ENCODE results near the gene HFM1.
A peak's percentile ranks its signal among the peaks of the same experiment; 100 is the strongest.
"Not testable (repeated sequence)": the region's sequence is repeated elsewhere in the genome, so short reads cannot be mapped to it uniquely, and the experiment has no call there.

Gene HFM1

DNA sequence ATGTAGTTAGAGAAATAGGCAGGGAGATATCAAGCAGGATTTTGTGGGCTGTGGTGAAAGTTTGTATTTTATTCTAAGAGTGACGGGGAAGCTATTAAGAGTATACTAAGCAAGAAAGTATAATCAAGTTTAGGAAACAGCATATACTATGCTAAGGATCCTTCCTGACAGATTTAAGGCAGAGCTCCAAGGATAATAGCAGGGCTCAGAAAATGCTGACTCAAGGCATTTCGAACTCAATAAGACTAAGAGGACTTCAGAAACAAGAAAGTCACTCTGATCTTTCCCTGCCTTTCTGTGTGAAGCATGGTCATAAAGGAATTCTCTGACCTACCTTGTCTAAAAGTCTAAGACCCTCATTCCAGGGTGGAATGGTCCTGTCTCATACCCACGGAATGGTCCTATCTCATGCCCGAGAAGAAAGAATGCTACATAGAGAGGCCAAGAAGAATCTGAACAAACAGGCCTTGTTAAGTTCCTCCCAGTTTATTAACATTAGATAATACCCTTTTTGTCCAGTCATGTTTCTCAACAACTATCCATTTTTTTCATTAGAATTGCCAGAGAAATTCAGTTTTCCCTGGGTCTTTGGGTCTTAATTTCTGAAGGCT lies 59.1 kb downstream of the HFM1 start:
- DNase-seq = no peak

DNA sequence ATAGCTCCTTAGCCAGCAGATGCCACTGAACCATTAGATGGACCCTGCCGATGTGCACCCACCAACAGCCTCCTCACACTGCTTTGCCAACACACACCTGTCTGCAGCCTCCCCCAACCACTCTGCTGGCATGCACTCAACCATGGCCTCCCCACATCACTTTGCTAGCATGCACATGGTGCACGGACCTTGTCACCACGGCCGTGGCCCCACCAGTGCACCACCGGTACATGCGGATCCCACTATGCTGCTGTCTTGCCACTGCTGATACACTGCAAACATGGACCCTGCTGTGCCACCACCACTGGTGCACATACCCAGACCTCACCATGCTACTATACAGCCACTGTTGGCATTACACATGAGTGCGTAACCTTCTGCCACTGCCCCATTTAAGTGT lies 66.1 kb downstream of the HFM1 start:
- no peak for DNase-seq

DNA sequence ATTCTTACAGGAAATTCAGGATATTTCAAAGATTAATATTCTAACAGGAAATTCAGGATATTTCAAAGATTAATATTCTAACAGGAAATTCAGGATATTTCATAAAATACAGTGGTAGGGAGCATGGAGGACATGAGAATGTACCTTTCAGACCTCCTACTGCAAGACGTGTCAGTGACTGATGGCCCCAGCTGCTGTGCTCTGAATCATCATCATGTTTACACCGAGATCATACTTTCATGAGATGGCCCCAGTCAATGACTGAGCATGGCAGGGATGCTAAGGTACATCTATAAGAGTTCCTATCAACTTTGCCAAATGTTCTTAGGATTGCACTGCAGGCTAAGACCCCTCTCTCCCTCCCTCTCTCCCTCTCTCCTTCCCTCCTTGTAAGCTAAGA lies 69.0 kb downstream of the HFM1 start:
- DNase-seq = no peak

DNA sequence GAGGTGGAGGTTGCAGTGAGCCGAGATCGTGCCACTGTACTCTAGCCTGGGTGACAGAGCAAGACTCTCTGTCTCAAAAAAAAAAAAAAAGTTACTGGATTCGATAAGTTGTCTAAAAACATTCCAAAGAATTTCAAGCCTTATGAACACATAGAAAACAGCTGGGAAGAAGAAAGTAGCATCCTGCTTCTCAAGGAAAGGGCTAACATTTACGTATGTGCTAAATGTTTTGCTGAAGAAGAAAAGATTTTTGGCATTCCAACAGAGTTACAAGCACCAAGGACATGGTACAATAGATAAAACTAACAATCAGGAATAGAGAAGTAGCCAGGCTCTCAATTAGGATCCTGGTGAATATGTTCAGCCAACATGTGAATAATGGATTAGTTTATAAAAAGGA lies 69.8 kb downstream of the HFM1 start:
- DNase-seq = no peak

DNA sequence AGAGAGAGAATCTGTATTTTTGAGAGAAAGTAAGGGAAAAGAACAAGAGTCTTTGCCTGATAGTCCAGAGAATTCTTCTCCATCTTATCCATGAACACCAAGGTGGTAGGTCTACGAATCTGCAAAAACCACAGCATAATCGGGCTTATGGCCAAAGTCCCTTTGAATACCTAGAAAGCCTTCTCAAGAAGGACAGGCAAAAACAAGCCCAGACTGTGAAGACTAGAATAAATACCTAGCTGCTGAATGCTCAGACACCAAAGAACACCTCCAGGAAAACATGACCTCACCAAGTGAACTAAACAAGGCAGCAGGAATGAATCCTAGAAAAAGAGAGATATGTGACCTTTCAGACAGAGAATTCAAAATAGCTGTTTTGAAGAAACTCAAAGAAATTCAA lies 79.2 kb downstream of the HFM1 start:
- no peak for DNase-seq

DNA sequence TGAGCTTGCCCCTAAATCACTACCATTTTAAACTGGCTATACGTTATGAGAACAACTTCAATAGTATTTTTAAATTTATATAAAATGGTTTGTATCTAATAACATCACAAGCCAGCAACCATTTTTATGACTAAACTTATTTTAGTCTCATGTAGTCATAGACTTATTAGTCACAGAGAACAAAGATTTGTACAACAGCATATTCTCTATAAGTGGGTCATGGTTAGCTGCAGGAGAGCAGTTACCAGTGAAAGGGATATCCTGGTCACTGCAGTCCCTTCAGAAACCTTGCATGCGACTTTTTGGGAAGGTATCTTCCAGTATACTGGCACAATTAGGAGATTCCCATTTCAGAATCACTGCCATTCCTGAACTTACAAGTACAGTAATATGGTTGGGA lies 90.0 kb downstream of the HFM1 start:
- no peak for DNase-seq

DNA sequence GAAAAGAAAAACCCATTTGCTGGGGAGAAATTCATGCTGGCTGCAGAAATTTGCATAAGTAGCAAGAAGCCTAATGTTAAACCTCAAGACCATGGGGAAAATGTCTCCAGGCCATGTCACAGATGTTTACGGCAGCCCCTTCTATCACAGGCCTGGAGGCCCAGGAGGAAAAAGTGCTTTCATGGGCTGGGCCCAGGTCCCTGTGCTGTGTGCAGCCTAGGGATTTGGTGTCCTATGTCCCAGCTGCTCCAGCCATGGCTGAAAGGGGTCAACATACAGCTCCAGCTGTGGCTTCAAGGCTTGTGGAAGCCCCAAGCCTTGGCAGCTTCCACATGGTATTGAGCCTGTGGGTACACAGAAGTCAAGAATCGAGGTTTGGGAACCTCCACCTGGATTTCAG lies 93.0 kb downstream of the HFM1 start:
- DNase-seq = no peak

DNA sequence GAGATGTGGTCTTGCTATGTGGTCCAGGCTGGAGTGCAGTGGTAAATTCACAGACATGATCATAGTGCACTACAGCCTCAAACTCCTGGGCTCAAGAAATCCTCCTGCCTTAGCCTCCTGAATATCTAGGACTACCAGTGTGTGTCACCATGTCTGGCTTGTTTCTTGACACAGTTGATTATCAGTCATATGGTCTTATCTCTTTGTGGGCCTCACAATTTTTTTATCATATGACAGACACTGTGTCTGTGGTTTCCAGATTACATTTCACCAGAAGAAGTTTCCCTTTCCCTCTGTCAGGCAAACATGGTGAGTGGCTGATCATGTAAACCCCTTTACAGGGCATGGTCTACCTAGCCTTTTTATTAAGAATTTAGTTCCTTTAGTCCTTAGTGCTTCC lies 96.1 kb downstream of the HFM1 start:
- no peak for DNase-seq

DNA sequence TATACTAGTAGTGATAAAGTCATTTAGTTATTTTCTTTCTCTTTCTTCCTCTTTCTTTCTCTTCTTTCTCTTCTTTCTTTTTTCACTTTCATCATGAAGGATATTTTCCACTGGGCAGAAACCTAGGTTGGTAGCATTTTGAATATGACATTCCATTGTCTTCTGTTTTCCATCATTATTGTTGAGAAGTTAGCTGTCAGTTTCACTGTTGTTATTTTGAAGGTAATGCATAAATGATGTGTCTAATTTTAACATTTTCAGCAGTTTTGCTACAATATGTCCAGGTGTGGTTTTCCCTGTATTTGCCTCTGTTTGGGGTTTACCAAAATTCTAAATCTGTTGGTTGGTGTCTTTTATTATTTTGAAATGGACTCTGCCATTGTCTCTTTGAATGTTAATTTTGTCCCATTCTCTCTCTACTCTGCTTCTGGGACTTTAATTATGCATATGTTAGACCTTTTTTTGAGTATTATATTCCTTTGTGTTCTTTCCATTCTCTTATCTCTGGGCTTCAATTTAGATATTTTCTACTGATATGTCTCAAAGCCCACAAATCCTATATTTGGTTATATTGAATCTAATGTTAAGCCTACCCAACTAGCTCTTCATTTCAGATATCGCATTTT lies 96.7 kb downstream of the HFM1 start:
- no peak for DNase-seq

DNA sequence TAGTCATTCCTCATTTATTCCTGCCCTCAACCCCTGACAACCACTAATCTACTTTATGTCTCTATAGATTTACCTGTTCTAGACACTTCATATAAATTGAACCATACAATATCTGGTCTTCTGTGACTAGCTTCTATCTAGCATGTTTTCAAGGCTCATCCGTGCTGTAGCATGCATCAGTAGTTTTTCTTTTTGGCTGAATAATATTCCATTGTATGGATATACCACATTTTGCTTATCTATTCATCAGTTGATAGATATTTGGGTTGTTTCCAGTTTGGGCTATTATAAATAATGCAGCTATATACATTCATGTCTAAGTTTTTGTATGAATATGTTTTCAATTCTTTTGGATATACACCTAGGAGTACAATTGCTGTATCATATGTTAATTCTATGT lies 101.5 kb downstream of the HFM1 start:
- DNase-seq = no peak

DNA sequence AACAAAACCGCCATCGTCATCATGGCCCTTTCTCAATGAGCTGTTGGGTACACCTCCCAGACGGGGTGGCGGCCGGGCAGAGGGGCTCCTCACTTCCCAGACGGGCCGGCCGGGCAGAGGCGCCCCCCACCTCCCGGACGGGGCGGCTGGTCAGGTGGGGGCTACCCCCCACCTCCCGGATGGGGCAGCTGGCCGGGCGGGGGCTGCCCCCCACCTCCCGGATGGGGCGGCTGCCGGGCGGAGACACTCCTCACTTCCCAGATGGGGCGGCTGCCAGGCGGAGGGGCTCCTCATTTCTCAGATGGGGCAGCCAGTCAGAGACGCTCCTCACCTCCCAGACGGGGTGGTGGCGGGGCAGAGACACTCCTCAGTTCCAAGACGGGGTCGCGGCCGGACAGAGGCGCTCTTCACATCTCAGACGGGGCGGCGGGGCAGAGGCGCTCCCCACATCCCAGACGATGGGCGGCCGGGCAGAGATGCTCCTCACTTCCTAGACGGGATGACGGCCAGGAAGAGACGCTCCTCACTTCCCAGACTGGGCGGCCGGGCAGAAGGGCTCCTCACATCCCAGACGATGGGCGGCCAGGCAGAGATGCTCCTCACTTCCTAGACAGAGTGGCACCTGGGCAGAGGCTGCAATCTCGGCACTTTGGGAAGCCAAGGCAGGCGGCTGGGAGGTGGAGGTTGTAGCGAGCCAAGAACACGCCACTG lies 115.6 kb downstream of the HFM1 start:
- DNase-seq = not testable (repeated sequence)

DNA sequence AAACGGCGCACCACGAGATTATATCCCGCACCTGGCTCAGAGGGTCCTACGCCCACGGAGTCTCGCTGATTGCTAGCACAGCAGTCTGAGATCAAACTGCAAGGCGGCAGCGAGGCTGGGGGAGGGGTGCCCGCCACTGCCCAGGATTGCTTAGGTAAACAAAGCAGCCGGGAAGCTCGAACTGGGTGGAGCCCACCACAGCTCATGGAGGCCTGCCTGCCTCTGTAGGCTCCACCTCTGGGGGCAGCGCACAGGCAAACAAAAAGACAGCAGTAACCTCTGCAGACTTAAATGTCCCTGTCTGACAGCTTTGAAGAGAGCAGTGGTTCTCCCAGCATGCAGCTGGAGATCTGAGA lies 117.7 kb downstream of the HFM1 start:
- DNase-seq = not testable (repeated sequence)

DNA sequence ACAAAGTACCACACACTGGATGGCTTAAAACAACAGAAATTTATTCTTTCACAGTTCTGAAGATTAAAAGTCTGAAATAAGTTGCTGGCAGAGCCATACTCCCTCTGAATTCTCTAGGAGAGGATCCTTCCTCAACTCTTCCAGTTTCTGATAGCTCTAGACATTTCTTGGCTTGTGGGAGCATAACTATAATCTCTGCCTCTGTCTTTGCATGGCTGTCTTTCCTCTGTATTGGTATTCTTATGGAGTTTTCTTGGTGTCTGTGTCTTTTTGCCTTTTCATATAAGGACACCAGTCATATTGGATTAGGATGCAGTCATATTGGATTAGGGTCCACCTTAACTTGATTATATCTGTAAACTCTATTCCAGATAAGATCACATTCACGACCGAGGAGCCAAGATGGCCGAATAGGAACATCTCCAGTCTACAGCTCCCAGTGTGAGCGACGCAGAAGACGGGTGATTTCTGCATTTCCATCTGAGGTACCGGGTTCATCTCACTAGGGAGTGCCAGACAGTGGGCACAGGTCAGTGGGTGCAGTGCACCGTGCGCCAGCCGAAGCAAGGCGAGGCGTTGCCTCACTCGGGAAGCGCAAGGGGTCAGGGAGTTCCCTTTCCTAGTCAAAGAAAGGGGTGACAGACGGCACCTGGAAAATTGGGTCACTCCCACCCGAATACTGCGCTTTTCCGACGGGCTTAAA lies 118.2 kb downstream of the HFM1 start:
- DNase-seq = not testable (repeated sequence)

DNA sequence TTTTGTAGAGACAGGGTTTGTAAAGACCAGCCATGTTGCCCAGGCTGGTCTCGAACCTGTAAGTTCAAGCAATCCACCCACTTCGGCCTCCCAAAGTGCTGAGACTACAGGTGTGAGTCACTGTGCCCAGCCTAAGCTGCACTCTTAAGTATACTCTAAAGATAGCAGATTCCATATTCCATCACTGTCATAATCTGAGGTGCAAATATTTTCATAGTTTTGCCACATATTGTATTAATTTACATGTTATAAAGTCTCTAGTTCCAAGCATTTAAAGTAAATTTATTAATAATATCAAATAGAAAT lies 121.3 kb downstream of the HFM1 start:
- no peak for DNase-seq

DNA sequence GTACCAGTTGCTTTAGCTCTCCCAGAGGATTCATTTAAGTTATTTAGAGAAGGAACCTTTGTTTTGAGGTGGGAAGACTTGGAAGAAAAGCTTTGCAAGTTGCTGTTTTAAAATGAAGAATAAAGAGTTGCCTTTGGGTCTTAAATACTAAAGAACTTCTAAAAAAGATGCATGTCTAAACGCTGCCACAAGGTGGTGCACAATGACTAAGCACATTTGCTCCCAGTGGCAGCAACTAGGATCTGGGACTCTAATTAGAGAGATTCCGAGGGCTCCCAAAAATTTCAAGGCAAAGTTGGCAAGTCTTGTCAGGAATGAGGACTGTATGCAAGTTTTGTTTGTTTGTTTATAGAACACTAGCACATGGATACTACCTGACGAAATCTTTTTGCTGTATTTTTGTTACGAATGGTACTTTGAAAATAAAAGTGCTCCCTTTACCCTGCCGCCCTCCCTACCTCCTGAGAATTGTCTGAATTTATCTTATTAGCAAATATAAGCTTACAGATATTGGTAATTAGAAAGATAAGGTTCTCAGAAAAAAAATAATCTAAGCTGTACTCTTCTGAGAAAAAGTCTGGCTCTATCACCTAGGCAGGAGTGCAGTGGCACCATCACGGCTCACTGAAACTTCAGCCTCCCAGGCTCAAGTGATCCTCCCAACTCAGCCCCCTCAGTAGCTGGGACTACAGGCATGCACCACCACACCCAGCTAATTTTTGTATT lies 121.8 kb downstream of the HFM1 start:
- DNase-seq = peak; percentile 43

DNA sequence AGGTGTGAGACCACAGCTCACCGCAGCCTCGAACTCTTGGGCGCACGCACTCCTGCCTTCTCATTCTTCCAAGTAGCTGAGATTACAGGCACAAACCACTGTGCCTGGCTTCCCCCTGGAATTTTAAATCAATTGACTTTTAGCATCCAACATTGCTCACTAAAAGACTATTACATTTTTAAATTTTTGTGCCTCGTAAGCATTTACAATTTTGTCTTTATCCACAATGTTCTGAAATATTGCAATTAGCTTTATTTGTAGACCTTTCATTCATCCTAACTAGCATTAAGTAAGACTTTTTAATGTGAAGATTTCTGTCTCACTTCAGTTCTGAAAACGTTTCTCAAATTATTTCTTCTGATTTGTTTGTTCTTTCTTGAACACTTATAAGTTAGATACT lies 122.9 kb downstream of the HFM1 start:
- DNase-seq = no peak

DNA sequence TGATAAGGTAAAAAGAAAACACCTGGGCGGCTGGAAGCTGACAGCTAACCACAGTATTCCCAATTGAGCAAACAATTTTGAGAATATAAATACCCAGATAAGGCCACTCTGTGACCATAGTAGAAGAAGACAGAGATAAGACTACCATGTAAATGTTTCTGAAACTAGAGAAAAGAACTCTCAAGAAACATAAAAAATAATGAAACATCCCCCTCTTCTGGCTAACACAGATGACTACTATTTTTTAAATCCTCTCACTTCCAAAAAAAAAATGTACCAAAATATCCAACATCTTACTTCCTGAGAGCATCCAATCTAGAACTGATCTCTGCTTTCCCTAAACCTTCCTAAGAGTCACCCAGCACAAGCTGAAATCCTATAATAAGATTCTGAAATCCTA lies 125.9 kb downstream of the HFM1 start:
- no peak for DNase-seq

DNA sequence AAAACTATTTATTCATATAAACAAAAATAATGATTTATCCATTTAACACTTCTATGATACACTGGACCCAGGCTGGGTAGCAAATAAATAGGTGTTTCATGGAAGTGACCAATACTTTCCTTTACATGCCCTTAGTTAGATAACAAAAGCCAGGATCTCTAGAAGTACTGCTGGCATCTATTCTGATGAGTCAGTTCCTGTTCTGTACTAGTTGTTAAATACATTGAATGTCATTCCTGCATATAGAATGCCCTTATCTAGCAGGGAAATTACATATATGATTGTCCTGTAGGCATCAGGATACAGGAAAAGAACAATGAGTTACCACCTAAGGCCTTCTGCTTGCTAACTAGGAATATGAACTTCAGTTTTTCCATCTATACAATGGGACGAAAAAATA lies 130.8 kb downstream of the HFM1 start:
- DNase-seq = no peak

DNA sequence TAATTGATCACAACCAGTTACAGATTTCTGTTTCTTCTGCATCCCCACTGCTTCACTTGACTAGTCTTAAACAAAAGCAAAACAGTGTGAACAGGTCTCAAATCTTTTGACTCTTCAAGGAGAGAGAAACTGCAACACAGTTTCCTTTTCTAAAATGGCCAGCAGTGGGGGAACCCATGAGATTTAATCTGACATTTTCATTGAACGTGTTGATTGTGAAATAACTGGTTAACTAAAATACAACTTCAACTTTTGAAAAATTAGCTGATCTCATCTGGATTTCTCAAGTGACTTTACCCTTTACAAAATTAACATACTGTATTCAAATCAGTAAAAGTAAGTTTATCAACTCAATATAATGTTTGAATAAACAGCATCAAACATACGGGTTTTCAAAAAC lies 143.0 kb downstream of the HFM1 start:
- no peak for DNase-seq

DNA sequence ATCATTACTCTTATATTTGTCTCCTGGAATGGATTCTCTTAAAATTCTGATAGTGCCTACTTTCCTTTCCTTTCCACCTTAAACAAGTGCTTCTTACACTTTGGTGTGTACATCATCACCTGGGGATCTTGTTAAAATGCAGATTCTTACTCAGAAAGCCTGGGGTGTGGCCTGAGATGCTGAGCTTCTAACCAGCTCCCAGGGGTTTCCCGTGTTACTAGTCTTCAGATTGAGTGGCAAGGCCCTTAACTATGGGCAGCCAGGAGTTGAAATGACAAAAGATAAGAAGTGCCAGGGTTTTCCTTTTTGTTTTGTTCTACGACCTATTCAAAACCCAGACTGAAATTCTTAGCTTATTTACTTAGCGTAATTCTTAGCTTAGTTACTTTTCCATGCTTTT lies 159.2 kb downstream of the HFM1 start:
- DNase-seq = no peak

DNA sequence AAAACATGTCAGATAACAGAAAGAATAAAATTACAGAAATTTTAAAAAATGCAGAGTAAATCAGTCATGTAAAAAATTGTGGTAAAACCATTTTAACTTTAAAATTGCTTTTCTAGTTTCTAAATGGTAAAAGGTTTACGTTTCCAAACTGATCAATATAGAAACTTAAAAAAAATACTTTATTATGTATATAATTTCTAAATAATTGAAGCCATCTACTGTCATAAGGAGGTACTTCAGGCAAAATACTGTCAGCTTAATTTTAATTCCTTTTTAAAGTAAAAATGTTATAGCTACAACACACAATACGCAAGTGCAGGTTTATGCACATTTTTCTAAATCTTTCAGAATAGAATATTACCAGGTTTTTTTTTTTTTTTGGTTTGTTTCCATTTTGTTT lies 159.9 kb downstream of the HFM1 start:
- no peak for DNase-seq

DNA sequence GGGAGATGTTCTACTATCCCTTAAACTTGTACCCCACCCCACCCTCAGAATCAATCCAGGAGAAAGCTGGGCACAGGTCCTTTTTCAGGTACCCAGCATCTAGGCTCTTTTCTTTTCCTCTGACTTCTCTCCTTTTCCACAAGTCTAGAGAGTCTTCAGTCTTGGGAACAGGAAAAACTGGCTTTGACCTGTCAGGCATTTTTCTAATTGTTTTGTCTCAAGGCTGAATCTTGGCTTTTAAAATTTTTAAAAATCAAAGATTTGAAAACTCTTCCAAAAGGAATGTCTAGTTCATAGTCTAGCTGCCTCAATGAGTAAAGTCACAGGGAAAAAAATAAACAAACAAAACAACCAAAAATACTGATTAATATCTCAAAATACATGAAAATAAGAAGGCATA lies 161.5 kb downstream of the HFM1 start:
- no peak for DNase-seq

DNA sequence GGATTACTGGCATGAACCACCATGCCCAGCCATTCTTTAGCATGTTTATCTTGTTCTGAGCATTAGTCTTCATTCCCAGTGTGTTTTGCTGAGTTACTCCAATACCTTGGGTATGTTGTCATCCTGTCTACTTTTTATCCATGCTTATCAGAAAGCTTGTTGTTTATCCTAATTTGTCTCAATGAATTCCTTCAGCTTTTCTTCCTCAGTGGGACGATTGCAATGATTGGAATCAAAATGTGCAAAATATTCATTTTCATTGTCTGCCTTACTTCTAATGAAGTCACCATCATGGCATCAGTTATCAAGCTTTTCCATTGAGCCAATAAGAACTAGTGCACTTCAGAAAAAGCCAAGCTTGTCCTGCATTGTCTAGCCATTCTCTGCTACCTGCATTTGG lies 170.5 kb downstream of the HFM1 start:
- DNase-seq = no peak

DNA sequence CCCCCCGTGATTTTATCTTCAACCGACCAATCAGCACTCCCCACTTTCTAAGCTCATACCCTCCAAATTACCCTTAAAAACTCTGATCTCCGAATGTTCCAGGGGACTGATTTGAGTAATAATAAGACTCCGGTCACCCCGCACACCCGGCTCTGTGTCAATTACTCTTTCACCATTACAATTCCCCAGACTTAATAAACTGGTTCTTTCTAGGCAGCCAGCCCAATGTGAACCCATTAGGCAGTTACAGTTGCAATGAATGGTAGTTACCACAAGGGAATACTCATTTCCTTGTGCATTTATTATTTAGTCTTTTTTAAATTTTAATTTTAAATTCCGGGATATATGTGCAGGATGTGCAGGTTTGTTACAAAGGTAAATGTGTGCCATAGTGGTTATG lies 177.9 kb downstream of the HFM1 start:
- no peak for DNase-seq
